CD14-positive monocyte (primary cell): ENCODE data around the gene NFU1. TPM values are rescaled to one million over a fixed set of nuclear protein-coding genes. Genes with fewer than 3 reads are reported as not detected.

ENCODE experiments used
- DNase-seq, 3 donors: peaks; one replicate each; pipeline ENCODE4 v3.0.0-alpha.2; 2011 to 2022
- H2AFZ ChIP-seq: 2 replicates; pipeline ENCODE4 v1.6.0; 2012; ENCODE audit warnings: mild to moderate bottlenecking, low read depth, low read length, inconsistent platforms; ENCODE audit not compliant: insufficient read depth, poor library complexity, severe bottlenecking
- H3K27ac ChIP-seq, 2 donors: 1 replicate in 1 of 2; 2 replicates in 1 of 2; pipeline ENCODE4 v1.5.1; 2012 to 2013; ENCODE audit warnings: low read length in 2 of 2, control low read depth in 1 of 2, inconsistent platforms in 1 of 2, low read depth in 1 of 2, mild to moderate bottlenecking in 1 of 2
- H3K27me3 ChIP-seq, 2 donors: one replicate each; pipeline versions ENCODE4 v1.6.0 to v1.6.1; 2011 to 2013; ENCODE audit warnings: low read length in 2 of 2; ENCODE audit not compliant: control insufficient read depth in 2 of 2, insufficient read depth in 2 of 2
- H3K36me3 ChIP-seq, 2 donors: replicated peaks in 1 of 2; 1 replicate in 1 of 2; 2 replicates in 1 of 2; pipeline versions ENCODE4 v1.5.1 to v1.6.1; 2012 to 2013; ENCODE audit warnings: low read length in 2 of 2, control low read depth in 1 of 2, inconsistent platforms in 1 of 2, mild to moderate bottlenecking in 1 of 2; ENCODE audit not compliant: insufficient read depth in 2 of 2, control insufficient read depth in 1 of 2
- H3K4me1 ChIP-seq, 2 donors: 1 replicate in 1 of 2; 2 replicates in 1 of 2; pipeline versions ENCODE4 v1.5.1 to v1.6.1; 2012 to 2013; ENCODE audit warnings: low read length in 2 of 2, control low read depth in 1 of 2, inconsistent platforms in 1 of 2, mild to moderate bottlenecking in 1 of 2, moderate library complexity in 1 of 2; ENCODE audit not compliant: insufficient read depth in 2 of 2, control insufficient read depth in 1 of 2
- H3K4me2 ChIP-seq: replicated peaks from 2 replicates; pipeline ENCODE3; 2012; ENCODE audit warnings: low read length, moderate library complexity, mild to moderate bottlenecking; ENCODE audit not compliant: poor library complexity, severe bottlenecking; ENCODE audit errors: extremely low read depth
- H3K4me3 ChIP-seq, 3 experiments: fragments of 200-600 bp in 1 of 3; sonication (generic) in 1 of 3; replicated peaks in 1 of 3; 1 replicate in 2 of 3; 2 replicates in 1 of 3; pipeline ENCODE4 v1.5.1; 2011 to 2013; ENCODE audit warnings: low read length in 3 of 3, mild to moderate bottlenecking in 3 of 3, control low read depth in 2 of 3, low read depth in 2 of 3, inconsistent platforms in 1 of 3, moderate library complexity in 1 of 3
- H3K79me2 ChIP-seq: 2 replicates; pipeline ENCODE4 v1.6.0; 2012; ENCODE audit warnings: mild to moderate bottlenecking, control low read depth, inconsistent platforms, low read length, moderate library complexity; ENCODE audit not compliant: insufficient read depth
- H3K9ac ChIP-seq: 2 replicates; pipeline ENCODE4 v1.6.0; 2017; ENCODE audit warnings: low read length, mild to moderate bottlenecking; ENCODE audit not compliant: insufficient read depth, poor library complexity, severe bottlenecking
- H3K9me3 ChIP-seq, 2 donors: replicated peaks in 1 of 2; 1 replicate in 1 of 2; 2 replicates in 1 of 2; pipeline versions ENCODE4 v1.5.1 to v1.6.1; 2012 to 2013; ENCODE audit warnings: low read length in 2 of 2, control low read depth in 1 of 2; ENCODE audit not compliant: control insufficient read depth in 1 of 2, insufficient read depth in 1 of 2
- H4K20me1 ChIP-seq: 2 replicates; pipeline ENCODE4 v1.6.0; 2012; ENCODE audit warnings: mild to moderate bottlenecking, low read length, control low read depth, moderate library complexity; ENCODE audit not compliant: insufficient read depth
- H3K27ac Mint-ChIP-seq, 7 donors: one replicate each; pipeline ENCODE4 v1.8.0; 2020; ENCODE audit warnings: mild to moderate bottlenecking in 7 of 7, mixed read lengths in 7 of 7, moderate library complexity in 6 of 7, inconsistent platforms in 2 of 7
- H3K27me3 Mint-ChIP-seq, 3 donors: one replicate each; pipeline ENCODE4 v1.8.0; 2021 to 2022; ENCODE audit warnings: low read depth in 3 of 3, mild to moderate bottlenecking in 3 of 3, mixed read lengths in 3 of 3, moderate library complexity in 3 of 3, inconsistent platforms in 1 of 3
- H3K36me3 Mint-ChIP-seq, 2 donors: one replicate each; pipeline ENCODE4 v1.8.0; 2020; ENCODE audit warnings: mixed read lengths in 2 of 2, inconsistent platforms in 1 of 2, mild to moderate bottlenecking in 1 of 2
- H3K4me1 Mint-ChIP-seq: one replicate; pipeline ENCODE4 v1.8.0; 2020; ENCODE audit warnings: mild to moderate bottlenecking, mixed read lengths
- H3K4me3 Mint-ChIP-seq, 2 donors: one replicate each; pipeline ENCODE4 v1.8.0; 2020; ENCODE audit warnings: mild to moderate bottlenecking in 2 of 2, mixed read lengths in 2 of 2, moderate library complexity in 1 of 2
- H3K9me3 Mint-ChIP-seq, 7 donors: one replicate each; pipeline ENCODE4 v1.8.0; 2020 to 2022; ENCODE audit warnings: mixed read lengths in 7 of 7, mild to moderate bottlenecking in 6 of 7, moderate library complexity in 6 of 7, inconsistent platforms in 2 of 7
- CTCF ChIP-seq: fragments of 200-600 bp; IDR thresholded peaks from one replicate; pipeline ENCODE4 v1.8.0; 2022; ENCODE audit warnings: antibody characterized with exemption, mild to moderate bottlenecking
- WGBS: methylation state at CpG from one replicate; pipeline ENCODE4 v1.1.5; 2013; ENCODE audit warnings: missing lambda C conversion rate; ENCODE audit not compliant: insufficient coverage; 5-methylcytosine and 5-hydroxymethylcytosine counted together
- intact Hi-C, 2 donors: fragments of 100-400 bp; cut with micrococcal nuclease; formaldehyde crosslinking; loops; one replicate each; pipeline versions ENCODE4 v1.15.0 to v1.15.1; 2023
- polyA plus RNA-seq, 3 donors: library from polyadenylated mRNA; depleted of rRNA in 1 of 3; unstranded in 2 of 3; stranded (reverse) in 1 of 3; fragments of 300-500 nt in 2 of 3; fragments of >200 nt in 1 of 3; fragmentation: Illumina TruSeq in 2 of 3; gene quantifications; 1 replicate in 2 of 3; 2 replicates in 1 of 3; pipeline ENCODE4 v1.2.3, GENCODE V29; 2012 to 2021

The NFU1 gene
- polyA plus RNA-seq, 3 donors: 10.5 to 56.1 (median 43.0) TPM

GRCh38 chr2:69405306-69405705, 31.9 kb downstream of the NFU1 start:
- intact Hi-C loops: no loop called here
- Mint-ChIP-seq H3K27me3 (no peaks in the 10 kb centered on the region), H3K9me3 (peaks cover 0 to 18% (median 5%) of the 10 kb centered on the region in 7 donors), H3K36me3 (peaks cover 52 to 69% of the 10 kb centered on the region in 2 donors), H3K4me3 (no peak overlapping the region), H3K27ac (peak overlapping the region in 1 of 7 donors; percentile 15), H3K4me1 (no peaks in the 10 kb centered on the region)
- H3K4me3 ChIP-seq: no peak overlapping the region
- TF ChIP-seq CTCF: no peak
- H2AFZ ChIP-seq: no peak overlapping the region
- no peaks in the 10 kb centered on the region for H3K27me3 ChIP-seq
- no peaks in the 10 kb centered on the region for H3K79me2 ChIP-seq
- peaks cover 27 to 69% of the 10 kb centered on the region in 2 donors for H3K36me3 ChIP-seq
- DNase-seq: no peak
- no peak overlapping the region for H3K9ac ChIP-seq
- H4K20me1 ChIP-seq: no peaks in the 10 kb centered on the region
- H3K4me1 ChIP-seq: no peaks in the 10 kb centered on the region
- H3K9me3 ChIP-seq: no peaks in the 10 kb centered on the region
- no peak overlapping the region for H3K27ac ChIP-seq
- no peak overlapping the region for H3K4me2 ChIP-seq

GRCh38 chr2:69400121-69400520, 37.1 kb downstream of the NFU1 start:
- 100% methylated on average over 1 of the region's 3 CpGs for WGBS
- H3K79me2 ChIP-seq: no peaks in the 10 kb centered on the region
- no peaks in the 10 kb centered on the region for H3K4me1 ChIP-seq
- intact Hi-C loops: no loop called here
- no peak overlapping the region for H3K4me2 ChIP-seq
- TF ChIP-seq CTCF: no peak
- Mint-ChIP-seq H3K27ac (no peak overlapping the region), H3K9me3 (peaks cover 0 to 12% (median 3%) of the 10 kb centered on the region in 7 donors), H3K4me1 (no peaks in the 10 kb centered on the region), H3K4me3 (no peak overlapping the region), H3K36me3 (peaks cover 54 to 79% of the 10 kb centered on the region in 2 donors), H3K27me3 (no peaks in the 10 kb centered on the region)
- no peak for DNase-seq
- H3K27ac ChIP-seq: no peak overlapping the region
- H3K4me3 ChIP-seq: no peak overlapping the region
- no peak overlapping the region for H3K9ac ChIP-seq
- no peaks in the 10 kb centered on the region for H3K9me3 ChIP-seq
- no peaks in the 10 kb centered on the region for H4K20me1 ChIP-seq
- no peak overlapping the region for H2AFZ ChIP-seq
- peaks cover 33 to 69% of the 10 kb centered on the region in 2 donors for H3K36me3 ChIP-seq
- no peaks in the 10 kb centered on the region for H3K27me3 ChIP-seq
